HepG2 (cell line): Measurements from ENCODE around the gene SYPL2. TPM values are rescaled to one million over a fixed set of nuclear protein-coding genes. Genes with fewer than 3 reads are reported as not detected.

Experiments
- ATAC-seq: fragments of 200-7000 bp; cut with Tn5 transposase; 3 replicates; pipeline ENCODE4 v1.9.1; 2020; ENCODE audit warnings: mild to moderate bottlenecking, moderate library complexity
- BruUV-seq: library from RNA; stranded (reverse); fragments of 400-500 nt; replicated peaks from 2 replicates; lab custom pipeline; 2021; lab: Mats Ljungman, UMichigan
- CTCF ChIA-PET: fragments of 300-600 bp; formaldehyde crosslinking; extraction: SDS; loops from one replicate; lab custom pipeline; 2021; ENCODE audit warnings: low total read pairs, inconsistent platforms, low intra/inter-chr PET ratio; lab: Yijun Ruan, JAX
- POLR2A ChIA-PET: fragments of 350-600 bp; sonication (Branson Sonifier 250); formaldehyde crosslinking; loops from one replicate; lab custom pipeline; 2020; ENCODE audit warnings: antibody characterized with exemption, inconsistent platforms; lab: Yijun Ruan, JAX
- DNase-seq: peaks from one replicate; pipeline ENCODE4 v3.0.0-alpha.2; 2015; ENCODE audit warnings: low spot score
- FAIRE-seq: peaks from 3 replicates; lab custom pipeline; 2011; peaks lifted over from hg19 to GRCh38; lab: Jason Lieb, UNC
- H2AFZ ChIP-seq: one replicate; pipeline ENCODE4 v1.6.1; 2011; ENCODE audit warnings: low read length, inconsistent platforms
- H3K27ac ChIP-seq: fragments of 300-600 bp; 3 replicates; pipeline ENCODE4 v1.8.0; 2011; ENCODE audit warnings: mixed run types, mild to moderate bottlenecking, mixed read lengths, low read length, inconsistent platforms; ENCODE audit not compliant: insufficient read depth; ENCODE audit errors: extremely low read length
- H3K27me3 ChIP-seq, 2 experiments: fragments of 200-600 bp in 1 of 2; 2 replicates in 1 of 2; 3 replicates in 1 of 2; pipeline versions ENCODE4 v1.6.0 to v1.8.0; 2011; ENCODE audit warnings: low read length in 2 of 2, mild to moderate bottlenecking in 2 of 2, moderate library complexity in 2 of 2, inconsistent platforms in 1 of 2; ENCODE audit not compliant: insufficient read depth in 2 of 2, control insufficient read depth in 1 of 2
- H3K36me3 ChIP-seq, 2 experiments: fragments of 200-600 bp in 1 of 2; replicated peaks in 1 of 2; 2 replicates in 1 of 2; 3 replicates in 1 of 2; pipeline versions ENCODE4 v1.5.1 to v1.8.0; 2011; ENCODE audit warnings: low read length in 2 of 2, inconsistent platforms in 1 of 2; ENCODE audit not compliant: insufficient read depth in 2 of 2, control insufficient read depth in 1 of 2
- H3K4me1 ChIP-seq: 2 replicates; pipeline ENCODE4 v1.5.1; 2012; ENCODE audit warnings: low read length, inconsistent platforms; ENCODE audit not compliant: insufficient read depth
- H3K4me2 ChIP-seq: 2 replicates; pipeline ENCODE4 v1.6.0; 2011; ENCODE audit warnings: low read depth, low read length, inconsistent platforms
- H3K4me3 ChIP-seq, 3 experiments: fragments of 200-600 bp in 1 of 3; sonication (generic), shearing (Covaris generic) in 1 of 3; replicated peaks in 1 of 3; 2 replicates each; pipeline ENCODE4 v1.5.1; 2011 to 2016; ENCODE audit warnings: low read length in 3 of 3, inconsistent platforms in 2 of 3, low read depth in 2 of 3, mild to moderate bottlenecking in 2 of 3, control low read depth in 1 of 3, mixed read lengths in 1 of 3; ENCODE audit not compliant: insufficient read depth in 1 of 3
- H3K79me2 ChIP-seq: one replicate; pipeline ENCODE4 v1.6.1; 2011; ENCODE audit warnings: low read length, inconsistent platforms; ENCODE audit not compliant: insufficient read depth
- H3K9ac ChIP-seq: 2 replicates; pipeline ENCODE4 v1.6.0; 2011; ENCODE audit warnings: mild to moderate bottlenecking, low read depth, low read length, inconsistent platforms; ENCODE audit not compliant: insufficient read depth
- H3K9me3 ChIP-seq: 2 replicates; pipeline ENCODE4 v1.5.1; 2012; ENCODE audit warnings: mild to moderate bottlenecking, low read length
- H4K20me1 ChIP-seq: 2 replicates; pipeline ENCODE4 v1.6.0; 2011; ENCODE audit warnings: inconsistent platforms, mild to moderate bottlenecking, low read length, moderate library complexity; ENCODE audit not compliant: insufficient read depth
- MAF1 ChIP-seq: sonication (generic); formaldehyde crosslinking; IDR thresholded peaks from 2 replicates; pipeline ENCODE4 v1.5.0; 2020; ENCODE audit warnings: missing genetic modification reagents, borderline replicate concordance
- PATZ1 ChIP-seq: sonication (generic); formaldehyde crosslinking; IDR thresholded peaks from 2 replicates; pipeline ENCODE4 v1.4.0; 2020; ENCODE audit warnings: missing genetic modification reagents
- ZFP36 ChIP-seq: fragments of 150-350 bp; IDR thresholded peaks from 2 replicates; pipeline ENCODE4 v1.6.1; 2018; ENCODE audit warnings: borderline replicate concordance, low read length, low read depth; ENCODE audit not compliant: partially characterized antibody
- ZNF274 ChIP-seq: sonication (generic); formaldehyde crosslinking; IDR thresholded peaks from 2 replicates; pipeline ENCODE4 v1.5.1; 2020; ENCODE audit warnings: mild to moderate bottlenecking, missing genetic modification reagents
- ZNF275 ChIP-seq: sonication (generic); formaldehyde crosslinking; IDR thresholded peaks from 2 replicates; pipeline ENCODE4 v1.8.0; 2022; ENCODE audit warnings: missing genetic modification reagents, mild to moderate bottlenecking, inconsistent platforms, borderline replicate concordance
- ZNF451 ChIP-seq: sonication (generic); formaldehyde crosslinking; IDR thresholded peaks from 2 replicates; pipeline ENCODE4 v1.5.0; 2020; ENCODE audit warnings: mild to moderate bottlenecking, missing genetic modification reagents
- WGBS: methylation state at CpG from one replicate; pipeline ENCODE4 v1.1.6; 2017; ENCODE audit warnings: low lambda C conversion rate; 5-methylcytosine and 5-hydroxymethylcytosine counted together
- in situ Hi-C: cut with HindIII; loops from 2 replicates; pipeline ENCODE4 v1.10.0; 2017; ENCODE audit warnings: low pct_unique_long_range_greater_than_20kb; ENCODE audit not compliant: extremely low pct_ligation_motif_present
- intact Hi-C: fragments of 100-400 bp; cut with micrococcal nuclease; formaldehyde crosslinking; loops from one replicate; pipeline ENCODE4 v1.10.0; 2022; ENCODE audit not compliant: unreplicated experiment
- polyA plus RNA-seq, 8 experiments: library from polyadenylated mRNA; depleted of rRNA in 3 of 8; stranded (reverse) in 7 of 8; unstranded in 1 of 8; fragments of >200 nt; fragmentation: Illumina TruSeq in 4 of 8; extraction: Trizol in 4 of 8; gene quantifications; 2 replicates each; pipeline versions ENCODE4 v1.2.1 to v1.2.3, GENCODE V29; 2011 to 2016; ENCODE audit warnings: low read depth in 4 of 8, missing spikeins in 1 of 8, mixed read lengths in 1 of 8; ENCODE audit not compliant: insufficient read depth in 1 of 8
- total RNA-seq, 5 experiments: library from RNA; depleted of rRNA; stranded (reverse); fragments of >200 nt; fragmentation: Illumina TruSeq; extraction: Trizol; gene quantifications; 2 replicates each; pipeline ENCODE4 v1.2.3, GENCODE V29; 2016; ENCODE audit warnings: low read depth in 1 of 5

The SYPL2 gene
- total and polyA plus RNA-seq, 2 of the 13 experiments (the other 11 are each of a cell fraction or from before 2014, with no cell fraction given): 0.17 to 0.24 TPM

GRCh38 chr1:109527098-109527811 lies 60.9 kb downstream of the SYPL2 start:
- POLR2A ChIA-PET: no interaction called here

More at GRCh38 chr1:109527098-109527811, 60.9 kb downstream of the SYPL2 start:
- ATAC-seq (no peak), DNase-seq (no peak), FAIRE-seq (no peak)
- Histone ChIP-seq H3K79me2 (no peaks in the 10 kb centered on the region), H3K4me3 (no peak overlapping the region), H3K4me2 (no peak overlapping the region), H2AFZ (no peak overlapping the region), H3K27me3 (peaks cover 7 to 66% of the 10 kb centered on the region in 2 experiments; a peak in 4 of 5 replicates), H3K27ac (no peak overlapping the region), H3K9me3 (no peaks in the 10 kb centered on the region), H4K20me1 (no peaks in the 10 kb centered on the region), H3K4me1 (peaks cover 6% of the 10 kb centered on the region; the same call in 1 of the 2 replicates), H3K36me3 (no peaks in the 10 kb centered on the region), H3K9ac (no peak overlapping the region)
- no TSS peak for BruUV-seq
- CTCF ChIA-PET: no interaction called here
- WGBS: 38% methylated on average over 14 of the region's 14 CpGs
- intact Hi-C loops (no loop called here), in situ Hi-C loops (no loop called here)
- TF ChIP-seq ZNF274 (CRISPR knock-in tag): no peak
- no peak for TF ChIP-seq MAF1 (CRISPR knock-in tag)
- no peak for TF ChIP-seq PATZ1 (CRISPR knock-in tag)
- no peak for TF ChIP-seq ZFP36
- no peak for TF ChIP-seq ZNF275 (CRISPR knock-in tag)
- no peak for TF ChIP-seq ZNF451 (CRISPR knock-in tag)
